Fibroblast of skin of scalp (primary cell): ENCODE data around the gene CT55. TPM values are rescaled to one million over a fixed set of nuclear protein-coding genes. Genes with fewer than 3 reads are reported as not detected.
"Not testable (repeated sequence)": the region's sequence is repeated elsewhere in the genome, so short reads cannot be mapped to it uniquely, and the experiment has no call there.

Source experiments
- DNase-seq: peaks from one replicate; pipeline ENCODE4 v3.0.0-alpha.2; 2013
- polyA plus RNA-seq, 2 experiments: library from polyadenylated mRNA; unstranded; fragments of 120-200 nt; gene quantifications; one replicate each; pipeline ENCODE4 v1.2.1, GENCODE V29; 2013; ENCODE audit not compliant: insufficient read length in 2 of 2

CT55 gene
- polyA plus RNA-seq (2013, experiment 1 of 2; ENCODE audit: insufficient read length) = not detected
- polyA plus RNA-seq (2013, experiment 2 of 2; ENCODE audit: insufficient read length) = not detected

DNA sequence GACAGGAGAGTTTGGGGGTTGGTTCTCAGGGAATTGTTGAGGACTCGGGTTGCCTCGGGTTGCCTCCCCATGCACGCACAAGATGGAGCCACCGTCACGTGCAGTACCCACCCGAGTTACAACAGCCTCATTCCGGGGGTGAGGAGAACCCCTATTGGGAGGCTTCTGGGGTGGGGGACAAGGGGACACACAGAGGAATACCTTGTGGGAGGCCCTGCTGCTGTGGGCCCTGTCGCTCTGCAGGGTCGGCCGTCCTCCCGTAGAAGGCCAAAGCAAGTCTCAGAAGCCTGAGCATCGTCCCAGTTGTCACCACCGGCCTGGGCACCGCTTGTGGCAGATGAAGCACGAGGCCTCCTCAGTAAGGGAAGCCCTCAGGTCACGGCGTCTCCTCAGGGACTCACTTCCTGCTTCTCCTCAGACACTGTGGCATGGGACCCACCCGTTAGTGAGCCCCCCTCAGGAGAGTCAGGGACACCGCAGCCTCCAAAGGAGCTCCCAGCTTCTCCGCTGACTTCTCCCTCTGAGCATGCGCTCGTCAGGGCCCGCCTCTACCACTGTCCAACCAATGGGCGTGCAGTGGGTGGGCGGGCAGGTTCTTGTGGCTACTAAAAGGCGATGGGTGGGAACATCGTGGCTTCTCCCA is at the start of gene CT55:
CT55 (minus strand) TSS at position 522 of the 643 bp plus-strand sequence; CDS start at position 295, 227 bp downstream.
- no peak for DNase-seq

DNA sequence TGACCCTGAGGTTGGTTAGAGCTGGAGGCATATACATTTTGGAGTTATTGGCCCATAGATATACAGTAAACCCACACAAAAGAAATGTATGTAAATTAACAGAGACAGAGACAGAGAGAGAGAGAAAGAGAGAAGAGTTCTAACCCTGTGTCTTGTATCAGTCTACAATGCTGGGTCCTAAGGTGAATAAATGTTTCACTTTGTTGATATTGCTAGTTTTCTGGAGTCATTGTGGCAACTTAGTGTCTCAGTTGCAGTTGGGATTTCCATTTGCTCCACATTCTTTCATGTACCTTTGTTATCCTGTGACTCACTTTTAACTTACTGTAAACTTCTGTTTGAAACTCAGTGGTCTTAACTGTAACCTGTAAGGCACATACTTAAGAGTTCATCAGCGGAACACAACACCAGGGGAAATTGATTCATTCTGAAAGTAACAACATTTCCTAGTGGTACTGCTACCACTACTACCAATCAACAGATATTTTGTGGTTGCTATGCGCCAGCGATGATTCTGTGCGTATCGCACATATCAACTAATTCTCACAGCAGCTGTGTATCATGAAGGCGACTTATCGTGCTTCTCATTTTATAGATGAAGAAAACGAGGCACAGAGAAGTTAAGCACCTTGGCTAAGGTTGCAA is 42.1 kb upstream of the CT55 start:
- DNase-seq = no peak

GRCh38 chrX:135206427-135206826 is 35.2 kb upstream of the CT55 start:
- DNase-seq = peak; percentile 0

GRCh38 chrX:135200297-135200696 is 29.1 kb upstream of the CT55 start:
- DNase-seq = no peak

DNA sequence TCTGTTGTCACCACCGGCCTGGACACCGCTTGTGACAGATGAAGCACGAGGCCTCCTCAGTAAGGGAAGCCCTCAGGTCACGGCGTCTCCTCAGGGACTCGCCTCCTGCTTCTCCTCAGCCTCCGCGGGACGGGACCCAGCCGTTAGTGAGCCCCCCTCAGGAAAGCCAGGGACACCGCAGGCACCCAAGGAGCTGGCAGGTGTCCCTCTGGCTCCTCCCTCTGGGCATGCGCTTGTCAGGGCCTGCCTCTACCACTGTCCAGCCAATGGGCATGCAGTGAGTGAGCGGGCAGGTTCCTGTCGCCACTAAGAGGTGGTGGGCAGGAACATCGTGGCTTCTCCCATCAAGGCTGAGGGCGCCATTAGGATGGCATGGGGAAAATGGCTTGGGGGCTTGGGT is 23.5 kb upstream of the CT55 start:
- DNase-seq = no peak

DNA sequence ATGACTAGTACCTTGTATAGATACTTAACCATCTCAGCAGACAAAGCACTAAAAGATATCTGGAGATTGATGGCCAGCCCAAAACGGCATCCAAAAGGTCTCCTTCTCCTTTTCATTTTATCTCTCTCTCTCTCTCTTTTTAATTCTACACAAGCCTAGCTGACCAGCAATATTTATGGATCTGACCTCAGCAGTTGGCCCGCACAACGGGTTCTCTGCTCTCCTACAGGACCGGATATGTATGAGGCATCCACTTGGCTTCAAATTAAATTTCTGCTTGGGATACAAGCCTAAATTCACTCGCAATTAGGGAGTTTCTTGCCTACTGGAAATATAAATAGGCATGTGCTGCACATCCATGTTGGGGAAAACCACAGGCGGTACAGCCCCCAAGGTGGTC is 22.5 kb upstream of the CT55 start:
- DNase-seq = no peak

DNA sequence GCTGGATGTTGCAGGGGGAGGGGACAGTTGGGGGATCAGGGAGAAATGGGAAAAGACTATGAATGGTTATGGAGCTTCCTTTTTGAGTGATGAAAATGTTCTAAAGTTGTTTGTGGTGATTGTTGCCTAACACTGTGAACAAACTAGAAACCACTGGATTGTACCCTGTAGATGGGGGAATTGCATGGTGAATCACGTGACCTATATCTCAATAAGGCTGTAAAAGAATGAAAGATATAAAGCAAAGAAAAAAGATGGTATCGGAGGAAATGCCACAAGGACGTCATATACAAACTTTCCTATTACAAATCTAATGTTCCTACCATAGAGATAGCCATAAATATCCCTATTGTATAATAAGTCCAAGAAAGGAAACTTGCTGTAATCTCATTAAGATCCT is 20.6 kb upstream of the CT55 start:
- DNase-seq = no peak

DNA sequence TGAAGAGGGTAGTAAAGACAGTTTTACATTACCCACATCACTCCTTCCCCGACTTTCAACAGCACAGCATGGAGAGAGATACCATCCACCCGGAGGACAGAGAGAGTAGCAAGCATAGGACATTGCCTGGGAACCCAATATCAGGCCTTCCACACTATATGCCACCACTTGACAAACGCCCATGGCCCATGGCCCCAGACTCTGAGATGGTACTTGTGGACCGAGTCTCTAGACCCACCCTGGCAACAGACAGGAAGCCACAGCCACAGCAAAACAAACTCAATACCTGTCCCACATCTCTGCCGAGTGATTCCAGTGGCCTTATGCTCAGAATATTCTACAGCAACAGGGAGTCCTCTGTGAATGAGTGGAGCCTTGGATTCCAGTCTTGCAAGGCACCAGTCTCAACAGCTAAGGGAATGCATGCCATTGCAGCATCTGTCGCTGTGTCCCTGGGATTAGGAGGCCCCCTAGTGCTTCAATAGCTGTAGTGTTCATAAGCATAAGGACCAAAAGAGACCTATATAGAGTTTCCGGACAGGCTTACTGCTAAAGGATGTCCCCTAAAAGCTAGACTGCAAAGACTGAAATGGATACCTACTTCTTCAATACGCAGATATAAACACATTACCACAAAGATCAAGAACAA is 14.7 kb upstream of the CT55 start:
- peak; percentile 39 for DNase-seq

GRCh38 chrX:135178636-135179035 is 7.4 kb upstream of the CT55 start:
- no peak for DNase-seq

GRCh38 chrX:135170468-135170867 is 730 bp downstream of the CT55 start:
- DNase-seq = no peak

DNA sequence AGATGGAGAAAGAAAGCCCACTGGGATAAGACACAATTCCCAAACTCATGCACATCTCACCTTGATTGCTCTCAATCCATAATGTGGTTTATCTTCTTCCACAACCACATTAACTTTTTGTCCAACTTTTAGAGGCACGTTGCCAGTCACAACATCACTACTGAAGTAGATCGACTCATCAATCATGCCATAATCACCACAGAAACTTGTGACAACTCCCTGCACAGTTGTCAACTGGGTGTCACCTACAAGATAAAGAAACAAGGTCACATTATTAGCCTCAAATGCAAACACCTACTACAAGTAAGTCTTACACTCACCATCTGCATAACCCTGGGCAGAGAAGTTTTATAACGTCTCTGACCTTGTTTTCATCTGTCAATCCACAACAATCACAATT is 1.7 kb downstream of the CT55 start:
- DNase-seq = not testable (repeated sequence)

GRCh38 chrX:135168486-135168885 is 2.7 kb downstream of the CT55 start:
- DNase-seq = no peak

GRCh38 chrX:135154688-135155087 is 16.5 kb downstream of the CT55 start:
- not testable (repeated sequence) for DNase-seq

GRCh38 chrX:135126145-135126544 is 45.1 kb downstream of the CT55 start:
- not testable (repeated sequence) for DNase-seq

DNA sequence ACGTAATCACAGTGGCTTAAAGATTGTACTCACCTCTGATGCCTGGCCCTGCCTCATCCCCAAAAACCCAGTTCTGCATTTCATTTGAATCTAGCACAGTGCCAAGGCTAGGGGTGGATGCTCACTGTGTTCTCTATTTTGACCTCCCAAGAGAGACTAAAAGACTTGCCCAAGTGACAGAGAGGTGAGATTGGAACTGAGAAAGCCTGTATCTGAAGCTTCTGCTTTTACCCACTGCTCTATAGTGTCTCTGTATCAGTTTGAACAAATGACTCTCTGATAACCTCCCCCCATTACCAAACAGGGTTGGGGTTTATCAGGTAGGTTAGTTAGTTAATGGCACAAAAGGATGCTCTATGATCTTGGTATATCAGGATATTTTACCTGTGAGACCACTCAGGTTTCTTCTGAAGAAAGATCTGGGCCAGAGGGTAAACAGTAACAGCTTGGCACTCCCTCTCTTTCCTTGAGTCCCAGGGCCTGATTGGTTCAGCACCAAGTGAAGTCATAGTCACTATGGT is 51.1 kb downstream of the CT55 start, which contains the start of gene ETDB:
ETDB (minus strand) TSS at position 471 of the 521 bp plus-strand sequence. CDS start 1,265 bp downstream, outside the sequence.
- not testable (repeated sequence) for DNase-seq

GRCh38 chrX:135116064-135116463 is 55.1 kb downstream of the CT55 start:
- not testable (repeated sequence) for DNase-seq

GRCh38 chrX:135114392-135114791 is 56.8 kb downstream of the CT55 start:
- DNase-seq = no peak

- DNase-seq = no peak
Observed at GRCh38 chrX:135112743-135113142, 58.5 kb downstream of the CT55 start.

- peak; percentile 19 for DNase-seq
Observed at GRCh38 chrX:135112096-135112729, 59.0 kb downstream of the CT55 start.

- no peak for DNase-seq
Observed at GRCh38 chrX:135109554-135109953, 61.6 kb downstream of the CT55 start.
